WTC11 (cell line): ENCODE measurements around the gene TMEM63C.

Source experiments
- ETV6 ChIP-seq: sonication (generic); formaldehyde crosslinking; IDR thresholded peaks from 2 replicates; pipeline ENCODE4 v1.8.1; 2022; ENCODE audit warnings: mild to moderate bottlenecking, missing genetic modification reagents
- KAT7 ChIP-seq: sonication (generic); formaldehyde crosslinking; IDR thresholded peaks from 2 replicates; pipeline ENCODE4 v1.8.1; 2023; ENCODE audit warnings: missing genetic modification reagents, mild to moderate bottlenecking, borderline replicate concordance
- NR2C2 ChIP-seq: sonication (generic); formaldehyde crosslinking; IDR thresholded peaks from 2 replicates; pipeline ENCODE4 v1.8.0; 2022; ENCODE audit warnings: mild to moderate bottlenecking, missing genetic modification reagents
- OVOL2 ChIP-seq: fragments of 250-450 bp; sonication (Bioruptor Pico); IDR thresholded peaks from 2 replicates; pipeline ENCODE4 v1.9.0; 2021; ENCODE audit warnings: mild to moderate bottlenecking, borderline replicate concordance
- TF ChIP-seq, protein P1 (sequence below): fragments of 200-600 bp; IDR thresholded peaks from 2 replicates; pipeline ENCODE4 v1.8.0; 2022; ENCODE audit warnings: antibody characterized with exemption
- TF ChIP-seq, protein P2 (sequence below): sonication (generic); formaldehyde crosslinking; IDR thresholded peaks from 2 replicates; pipeline ENCODE4 v1.8.0; 2022; ENCODE audit warnings: missing genetic modification reagents
- TF ChIP-seq, protein P3 (sequence below): sonication (generic); formaldehyde crosslinking; IDR thresholded peaks from 2 replicates; pipeline ENCODE4 v1.8.1; 2022; ENCODE audit warnings: mild to moderate bottlenecking, missing genetic modification reagents, moderate library complexity, borderline replicate concordance
- TF ChIP-seq, protein P4 (sequence below): fragments of 250-450 bp; sonication (Bioruptor Pico); IDR thresholded peaks from 2 replicates; pipeline ENCODE4 v2.1.2; 2022; ENCODE audit warnings: mild to moderate bottlenecking, moderate library complexity
- TF ChIP-seq, protein P5 (sequence below): sonication (generic); formaldehyde crosslinking; IDR thresholded peaks from 2 replicates; pipeline ENCODE4 v1.8.0; 2022; ENCODE audit warnings: mild to moderate bottlenecking, missing genetic modification reagents
- TF ChIP-seq, protein P6 (sequence below): sonication (generic); formaldehyde crosslinking; IDR thresholded peaks from 2 replicates; pipeline ENCODE4 v1.8.0; 2022; ENCODE audit warnings: mild to moderate bottlenecking, missing genetic modification reagents
- TF ChIP-seq, protein P7 (sequence below): sonication (generic); formaldehyde crosslinking; IDR thresholded peaks from 2 replicates; pipeline ENCODE4 v1.8.0; 2022; ENCODE audit warnings: mild to moderate bottlenecking, missing genetic modification reagents
- TF ChIP-seq, protein P8 (sequence below): sonication (generic); formaldehyde crosslinking; IDR thresholded peaks from 2 replicates; pipeline ENCODE4 v1.8.1; 2023; ENCODE audit warnings: mild to moderate bottlenecking, missing genetic modification reagents, moderate library complexity
- TF ChIP-seq, protein P9 (sequence below): sonication (generic); formaldehyde crosslinking; IDR thresholded peaks from 2 replicates; pipeline ENCODE4 v1.8.1; 2023; ENCODE audit warnings: mild to moderate bottlenecking, missing genetic modification reagents, borderline replicate concordance

DNA sequence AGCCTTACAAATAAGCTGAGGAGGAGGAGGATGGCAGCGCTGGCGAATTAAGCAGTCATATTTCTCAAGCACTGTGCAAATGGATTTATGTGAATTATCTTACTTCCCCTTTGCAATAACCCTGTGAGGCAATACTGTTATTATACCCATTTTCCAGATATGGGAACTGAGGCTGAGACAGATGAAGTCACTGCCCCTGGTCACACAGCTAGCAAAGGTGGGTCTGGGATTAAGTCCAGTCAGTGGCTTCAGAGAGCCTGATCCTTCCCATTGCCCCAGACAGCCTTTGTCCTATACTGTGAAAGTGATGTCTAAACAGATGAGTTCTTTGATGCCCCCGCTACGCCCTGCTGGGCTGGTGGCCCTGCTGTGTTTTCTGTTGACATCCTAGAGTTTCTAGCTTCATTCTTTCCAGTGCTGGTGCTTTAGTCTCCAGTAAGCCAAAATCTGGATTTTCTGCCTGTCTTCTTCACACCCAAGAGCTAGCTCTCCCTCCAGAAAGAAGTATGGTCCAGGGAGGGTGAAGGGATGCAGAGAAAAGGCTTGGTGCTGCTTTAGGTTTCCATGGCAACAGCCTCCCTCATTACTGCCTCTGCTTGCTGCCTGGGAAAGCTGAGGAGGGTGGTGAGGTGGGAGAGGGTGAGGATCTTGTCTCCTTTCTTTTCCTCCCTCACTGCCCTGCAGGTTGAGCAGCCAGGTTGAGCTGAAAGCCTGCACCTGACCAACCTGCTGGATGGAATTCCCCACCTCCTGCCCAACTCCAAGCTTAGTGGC is 30.7 kb downstream of the TMEM63C start:
- TF ChIP-seq, protein P1, sequence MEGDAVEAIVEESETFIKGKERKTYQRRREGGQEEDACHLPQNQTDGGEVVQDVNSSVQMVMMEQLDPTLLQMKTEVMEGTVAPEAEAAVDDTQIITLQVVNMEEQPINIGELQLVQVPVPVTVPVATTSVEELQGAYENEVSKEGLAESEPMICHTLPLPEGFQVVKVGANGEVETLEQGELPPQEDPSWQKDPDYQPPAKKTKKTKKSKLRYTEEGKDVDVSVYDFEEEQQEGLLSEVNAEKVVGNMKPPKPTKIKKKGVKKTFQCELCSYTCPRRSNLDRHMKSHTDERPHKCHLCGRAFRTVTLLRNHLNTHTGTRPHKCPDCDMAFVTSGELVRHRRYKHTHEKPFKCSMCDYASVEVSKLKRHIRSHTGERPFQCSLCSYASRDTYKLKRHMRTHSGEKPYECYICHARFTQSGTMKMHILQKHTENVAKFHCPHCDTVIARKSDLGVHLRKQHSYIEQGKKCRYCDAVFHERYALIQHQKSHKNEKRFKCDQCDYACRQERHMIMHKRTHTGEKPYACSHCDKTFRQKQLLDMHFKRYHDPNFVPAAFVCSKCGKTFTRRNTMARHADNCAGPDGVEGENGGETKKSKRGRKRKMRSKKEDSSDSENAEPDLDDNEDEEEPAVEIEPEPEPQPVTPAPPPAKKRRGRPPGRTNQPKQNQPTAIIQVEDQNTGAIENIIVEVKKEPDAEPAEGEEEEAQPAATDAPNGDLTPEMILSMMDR, result no peak
- TF ChIP-seq ETV6 (CRISPR knock-in tag) (no peak), NR2C2 (CRISPR knock-in tag) (no peak), OVOL2 (CRISPR knock-in tag) (no peak), KAT7 (CRISPR knock-in tag) (no peak)
- TF ChIP-seq, protein P2, sequence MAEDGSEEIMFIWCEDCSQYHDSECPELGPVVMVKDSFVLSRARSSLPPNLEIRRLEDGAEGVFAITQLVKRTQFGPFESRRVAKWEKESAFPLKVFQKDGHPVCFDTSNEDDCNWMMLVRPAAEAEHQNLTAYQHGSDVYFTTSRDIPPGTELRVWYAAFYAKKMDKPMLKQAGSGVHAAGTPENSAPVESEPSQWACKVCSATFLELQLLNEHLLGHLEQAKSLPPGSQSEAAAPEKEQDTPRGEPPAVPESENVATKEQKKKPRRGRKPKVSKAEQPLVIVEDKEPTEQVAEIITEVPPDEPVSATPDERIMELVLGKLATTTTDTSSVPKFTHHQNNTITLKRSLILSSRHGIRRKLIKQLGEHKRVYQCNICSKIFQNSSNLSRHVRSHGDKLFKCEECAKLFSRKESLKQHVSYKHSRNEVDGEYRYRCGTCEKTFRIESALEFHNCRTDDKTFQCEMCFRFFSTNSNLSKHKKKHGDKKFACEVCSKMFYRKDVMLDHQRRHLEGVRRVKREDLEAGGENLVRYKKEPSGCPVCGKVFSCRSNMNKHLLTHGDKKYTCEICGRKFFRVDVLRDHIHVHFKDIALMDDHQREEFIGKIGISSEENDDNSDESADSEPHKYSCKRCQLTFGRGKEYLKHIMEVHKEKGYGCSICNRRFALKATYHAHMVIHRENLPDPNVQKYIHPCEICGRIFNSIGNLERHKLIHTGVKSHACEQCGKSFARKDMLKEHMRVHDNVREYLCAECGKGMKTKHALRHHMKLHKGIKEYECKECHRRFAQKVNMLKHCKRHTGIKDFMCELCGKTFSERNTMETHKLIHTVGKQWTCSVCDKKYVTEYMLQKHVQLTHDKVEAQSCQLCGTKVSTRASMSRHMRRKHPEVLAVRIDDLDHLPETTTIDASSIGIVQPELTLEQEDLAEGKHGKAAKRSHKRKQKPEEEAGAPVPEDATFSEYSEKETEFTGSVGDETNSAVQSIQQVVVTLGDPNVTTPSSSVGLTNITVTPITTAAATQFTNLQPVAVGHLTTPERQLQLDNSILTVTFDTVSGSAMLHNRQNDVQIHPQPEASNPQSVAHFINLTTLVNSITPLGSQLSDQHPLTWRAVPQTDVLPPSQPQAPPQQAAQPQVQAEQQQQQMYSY (CRISPR knock-in tag), result no peak
- TF ChIP-seq, protein P3, sequence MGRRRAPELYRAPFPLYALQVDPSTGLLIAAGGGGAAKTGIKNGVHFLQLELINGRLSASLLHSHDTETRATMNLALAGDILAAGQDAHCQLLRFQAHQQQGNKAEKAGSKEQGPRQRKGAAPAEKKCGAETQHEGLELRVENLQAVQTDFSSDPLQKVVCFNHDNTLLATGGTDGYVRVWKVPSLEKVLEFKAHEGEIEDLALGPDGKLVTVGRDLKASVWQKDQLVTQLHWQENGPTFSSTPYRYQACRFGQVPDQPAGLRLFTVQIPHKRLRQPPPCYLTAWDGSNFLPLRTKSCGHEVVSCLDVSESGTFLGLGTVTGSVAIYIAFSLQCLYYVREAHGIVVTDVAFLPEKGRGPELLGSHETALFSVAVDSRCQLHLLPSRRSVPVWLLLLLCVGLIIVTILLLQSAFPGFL (CRISPR knock-in tag), result no peak
- TF ChIP-seq, protein P4, sequence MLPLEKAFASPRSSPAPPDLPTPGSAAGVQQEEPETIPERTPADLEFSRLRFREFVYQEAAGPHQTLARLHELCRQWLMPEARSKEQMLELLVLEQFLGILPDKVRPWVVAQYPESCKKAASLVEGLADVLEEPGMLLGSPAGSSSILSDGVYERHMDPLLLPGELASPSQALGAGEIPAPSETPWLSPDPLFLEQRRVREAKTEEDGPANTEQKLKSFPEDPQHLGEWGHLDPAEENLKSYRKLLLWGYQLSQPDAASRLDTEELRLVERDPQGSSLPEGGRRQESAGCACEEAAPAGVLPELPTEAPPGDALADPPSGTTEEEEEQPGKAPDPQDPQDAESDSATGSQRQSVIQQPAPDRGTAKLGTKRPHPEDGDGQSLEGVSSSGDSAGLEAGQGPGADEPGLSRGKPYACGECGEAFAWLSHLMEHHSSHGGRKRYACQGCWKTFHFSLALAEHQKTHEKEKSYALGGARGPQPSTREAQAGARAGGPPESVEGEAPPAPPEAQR (CRISPR knock-in tag), result no peak
- TF ChIP-seq, protein P5, sequence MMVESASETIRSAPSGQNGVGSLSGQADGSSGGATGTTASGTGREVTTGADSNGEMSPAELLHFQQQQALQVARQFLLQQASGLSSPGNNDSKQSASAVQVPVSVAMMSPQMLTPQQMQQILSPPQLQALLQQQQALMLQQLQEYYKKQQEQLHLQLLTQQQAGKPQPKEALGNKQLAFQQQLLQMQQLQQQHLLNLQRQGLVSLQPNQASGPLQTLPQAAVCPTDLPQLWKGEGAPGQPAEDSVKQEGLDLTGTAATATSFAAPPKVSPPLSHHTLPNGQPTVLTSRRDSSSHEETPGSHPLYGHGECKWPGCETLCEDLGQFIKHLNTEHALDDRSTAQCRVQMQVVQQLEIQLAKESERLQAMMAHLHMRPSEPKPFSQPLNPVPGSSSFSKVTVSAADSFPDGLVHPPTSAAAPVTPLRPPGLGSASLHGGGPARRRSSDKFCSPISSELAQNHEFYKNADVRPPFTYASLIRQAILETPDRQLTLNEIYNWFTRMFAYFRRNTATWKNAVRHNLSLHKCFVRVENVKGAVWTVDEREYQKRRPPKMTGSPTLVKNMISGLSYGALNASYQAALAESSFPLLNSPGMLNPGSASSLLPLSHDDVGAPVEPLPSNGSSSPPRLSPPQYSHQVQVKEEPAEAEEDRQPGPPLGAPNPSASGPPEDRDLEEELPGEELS (CRISPR knock-in tag), result no peak
- TF ChIP-seq, protein P6, sequence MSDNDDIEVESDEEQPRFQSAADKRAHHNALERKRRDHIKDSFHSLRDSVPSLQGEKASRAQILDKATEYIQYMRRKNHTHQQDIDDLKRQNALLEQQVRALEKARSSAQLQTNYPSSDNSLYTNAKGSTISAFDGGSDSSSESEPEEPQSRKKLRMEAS (CRISPR knock-in tag), result no peak
- TF ChIP-seq, protein P7, sequence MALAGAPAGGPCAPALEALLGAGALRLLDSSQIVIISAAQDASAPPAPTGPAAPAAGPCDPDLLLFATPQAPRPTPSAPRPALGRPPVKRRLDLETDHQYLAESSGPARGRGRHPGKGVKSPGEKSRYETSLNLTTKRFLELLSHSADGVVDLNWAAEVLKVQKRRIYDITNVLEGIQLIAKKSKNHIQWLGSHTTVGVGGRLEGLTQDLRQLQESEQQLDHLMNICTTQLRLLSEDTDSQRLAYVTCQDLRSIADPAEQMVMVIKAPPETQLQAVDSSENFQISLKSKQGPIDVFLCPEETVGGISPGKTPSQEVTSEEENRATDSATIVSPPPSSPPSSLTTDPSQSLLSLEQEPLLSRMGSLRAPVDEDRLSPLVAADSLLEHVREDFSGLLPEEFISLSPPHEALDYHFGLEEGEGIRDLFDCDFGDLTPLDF (CRISPR knock-in tag), result no peak
- TF ChIP-seq, protein P8, sequence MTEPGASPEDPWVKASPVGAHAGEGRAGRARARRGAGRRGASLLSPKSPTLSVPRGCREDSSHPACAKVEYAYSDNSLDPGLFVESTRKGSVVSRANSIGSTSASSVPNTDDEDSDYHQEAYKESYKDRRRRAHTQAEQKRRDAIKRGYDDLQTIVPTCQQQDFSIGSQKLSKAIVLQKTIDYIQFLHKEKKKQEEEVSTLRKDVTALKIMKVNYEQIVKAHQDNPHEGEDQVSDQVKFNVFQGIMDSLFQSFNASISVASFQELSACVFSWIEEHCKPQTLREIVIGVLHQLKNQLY, result no peak
- TF ChIP-seq, protein P9, sequence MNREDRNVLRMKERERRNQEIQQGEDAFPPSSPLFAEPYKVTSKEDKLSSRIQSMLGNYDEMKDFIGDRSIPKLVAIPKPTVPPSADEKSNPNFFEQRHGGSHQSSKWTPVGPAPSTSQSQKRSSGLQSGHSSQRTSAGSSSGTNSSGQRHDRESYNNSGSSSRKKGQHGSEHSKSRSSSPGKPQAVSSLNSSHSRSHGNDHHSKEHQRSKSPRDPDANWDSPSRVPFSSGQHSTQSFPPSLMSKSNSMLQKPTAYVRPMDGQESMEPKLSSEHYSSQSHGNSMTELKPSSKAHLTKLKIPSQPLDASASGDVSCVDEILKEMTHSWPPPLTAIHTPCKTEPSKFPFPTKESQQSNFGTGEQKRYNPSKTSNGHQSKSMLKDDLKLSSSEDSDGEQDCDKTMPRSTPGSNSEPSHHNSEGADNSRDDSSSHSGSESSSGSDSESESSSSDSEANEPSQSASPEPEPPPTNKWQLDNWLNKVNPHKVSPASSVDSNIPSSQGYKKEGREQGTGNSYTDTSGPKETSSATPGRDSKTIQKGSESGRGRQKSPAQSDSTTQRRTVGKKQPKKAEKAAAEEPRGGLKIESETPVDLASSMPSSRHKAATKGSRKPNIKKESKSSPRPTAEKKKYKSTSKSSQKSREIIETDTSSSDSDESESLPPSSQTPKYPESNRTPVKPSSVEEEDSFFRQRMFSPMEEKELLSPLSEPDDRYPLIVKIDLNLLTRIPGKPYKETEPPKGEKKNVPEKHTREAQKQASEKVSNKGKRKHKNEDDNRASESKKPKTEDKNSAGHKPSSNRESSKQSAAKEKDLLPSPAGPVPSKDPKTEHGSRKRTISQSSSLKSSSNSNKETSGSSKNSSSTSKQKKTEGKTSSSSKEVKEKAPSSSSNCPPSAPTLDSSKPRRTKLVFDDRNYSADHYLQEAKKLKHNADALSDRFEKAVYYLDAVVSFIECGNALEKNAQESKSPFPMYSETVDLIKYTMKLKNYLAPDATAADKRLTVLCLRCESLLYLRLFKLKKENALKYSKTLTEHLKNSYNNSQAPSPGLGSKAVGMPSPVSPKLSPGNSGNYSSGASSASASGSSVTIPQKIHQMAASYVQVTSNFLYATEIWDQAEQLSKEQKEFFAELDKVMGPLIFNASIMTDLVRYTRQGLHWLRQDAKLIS, result no peak
